ENCODE results near the gene FJX1.

GRCh38 chr11:35600331-35600838 lies 17.9 kb upstream of the FJX1 start:
- TF ChIP-seq CTCF (IDR thresholded peaks at IDR 0.05) (no peak), POLR2A (IDR thresholded peaks at IDR 0.05) (no peak)

All from Peyer's patch (tissue), 4 donors.